Upper lobe of left lung (tissue), 6 donors: ENCODE results near the gene GALNT10. TPM values are rescaled to one million over a fixed set of nuclear protein-coding genes. Genes with fewer than 3 reads are reported as not detected.

Source experiments
- ATAC-seq, 2 donors: fragments of 200-7000 bp; cut with Tn5 transposase; one replicate each; pipeline ENCODE4 v1.9.1; 2022; ENCODE audit warnings: mild to moderate bottlenecking in 2 of 2, moderate library complexity in 2 of 2; ENCODE audit not compliant: low FRiP score in 2 of 2
- DNase-seq, 2 donors: peaks; one replicate each; pipeline ENCODE4 v3.0.0-alpha.2; 2019 to 2020
- H3K27ac ChIP-seq, 4 donors: fragments of 200-600 bp; sonication (generic); one replicate each; pipeline ENCODE4 v1.5.1; 2016 to 2019
- H3K27me3 ChIP-seq, 4 donors: fragments of 200-600 bp; sonication (generic); one replicate each; pipeline ENCODE4 v1.5.1; 2017 to 2019
- H3K36me3 ChIP-seq, 4 donors: fragments of 200-600 bp; sonication (generic); one replicate each; pipeline ENCODE4 v1.5.1; 2016 to 2019
- H3K4me1 ChIP-seq, 4 donors: fragments of 200-600 bp; sonication (generic); one replicate each; pipeline ENCODE4 v1.5.1; 2018 to 2019
- H3K4me3 ChIP-seq, 4 donors: fragments of 200-600 bp; sonication (generic); one replicate each; pipeline ENCODE4 v1.5.1; 2017 to 2019; ENCODE audit warnings: mild to moderate bottlenecking in 2 of 4, moderate library complexity in 1 of 4
- H3K9me3 ChIP-seq, 4 donors: fragments of 200-600 bp; sonication (generic); one replicate each; pipeline ENCODE4 v1.5.1; 2018 to 2019
- CTCF ChIP-seq, 6 experiments: fragments of 450-650 bp in 4 of 6; fragments of 200-600 bp in 2 of 6; sonication (generic) in 2 of 6; IDR thresholded peaks; one replicate each; pipeline ENCODE4 v1.5.1; 2016 to 2019; ENCODE audit warnings: antibody characterized with exemption in 6 of 6
- EP300 ChIP-seq, 4 donors: sonication (generic); formaldehyde crosslinking; IDR thresholded peaks; one replicate each; pipeline ENCODE4 v1.5.1; 2017; ENCODE audit warnings: antibody characterized with exemption in 4 of 4, control low read depth in 2 of 4
- POLR2A ChIP-seq, 4 donors: fragments of 450-650 bp; IDR thresholded peaks; one replicate each; pipeline ENCODE4 v1.5.1; 2016 to 2017; ENCODE audit warnings: antibody characterized with exemption in 4 of 4, mild to moderate bottlenecking in 2 of 4
- POLR2AphosphoS5 ChIP-seq, 2 donors: sonication (generic); formaldehyde crosslinking; IDR thresholded peaks; one replicate each; pipeline ENCODE4 v1.5.1; 2017; ENCODE audit warnings: antibody characterized with exemption in 2 of 2
- WGBS, 2 donors: methylation state at CpG; one replicate each; pipeline ENCODE4 v1.1.5; 2017 to 2018; 5-methylcytosine and 5-hydroxymethylcytosine counted together
- small RNA-seq, 4 donors: library from RNA; depleted of rRNA; stranded (forward); fragments of <200 nt; gene quantifications; one replicate each; pipeline ENCODE3, GENCODE V24; 2016
- total RNA-seq, 6 donors: library from RNA; depleted of rRNA in 4 of 6; stranded (reverse); fragments of >200 nt in 4 of 6; gene quantifications; one replicate each; pipeline versions ENCODE4 v1.1.0 to v1.2.1, GENCODE V29; 2016 to 2021
- donor health status: DM: no; HTN: no; CAD: no; lungs with moderate emphysema.
- donor health status: DM: no; HTN: yes; CAD: no; lungs with severe emphysema.

Gene GALNT10
- total RNA-seq, 6 donors from 2014 or later: 38.6 to 118 (median 66.4) TPM

- Histone ChIP-seq H3K36me3 (peaks cover 0 to 2% (median 0%) of the 10 kb centered on the region in 4 donors), H3K27ac (no peak overlapping the region), H3K9me3 (no peaks in the 10 kb centered on the region), H3K27me3 (peaks cover 0 to 30% (median 6%) of the 10 kb centered on the region in 4 donors), H3K4me1 (peaks cover 0 to 9% (median 2%) of the 10 kb centered on the region in 4 donors), H3K4me3 (no peak overlapping the region)
- DNase-seq (peak; percentile 66 to 76), ATAC-seq (peak; percentile 87 to 90)
- peak; percentile 71 to 87 (median 79) for TF ChIP-seq CTCF (IDR thresholded peaks at IDR 0.05)
- TF ChIP-seq POLR2AphosphoS5 (IDR thresholded peaks at IDR 0.05): no peak
- no peak for TF ChIP-seq EP300 (IDR thresholded peaks at IDR 0.05)
- 38 to 41% methylated on average over 18 of the region's 18 CpGs for WGBS, 2 donors
Measured at GRCh38 chr5:154467655-154468354, 277.3 kb downstream of the GALNT10 start.

GRCh38 chr5:154470137-154470536 lies 279.6 kb downstream of the GALNT10 start:
- H3K36me3 ChIP-seq: no peaks in the 10 kb centered on the region
- 52 to 57% methylated on average over 2 of the region's 2 CpGs for WGBS, 2 donors
- no peak overlapping the region for H3K4me3 ChIP-seq
- peaks cover 8 to 25% (median 15%) of the 10 kb centered on the region in 4 donors for H3K4me1 ChIP-seq
- H3K9me3 ChIP-seq: no peaks in the 10 kb centered on the region
- H3K27ac ChIP-seq: no peak overlapping the region
- H3K27me3 ChIP-seq: peaks cover 0 to 53% (median 26%) of the 10 kb centered on the region in 4 donors
- TF ChIP-seq POLR2A (IDR thresholded peaks at IDR 0.05) (no peak), CTCF (IDR thresholded peaks at IDR 0.05) (no peak), POLR2AphosphoS5 (IDR thresholded peaks at IDR 0.05) (no peak), EP300 (IDR thresholded peaks at IDR 0.05) (no peak)
- ATAC-seq (no peak), DNase-seq (no peak)

Small RNA genes within 50 kb of the gene (small RNA-seq; reads per million reads assigned to genes)
- 0.72 to 4.7 (median 1.8) reads per million in 4 donors for gene MIR1294
- gene RN7SL655P: 0 reads per million in 4 donors

Other genes with a start within 250 kb of the GALNT10 start
- 10 to 100 TPM; 10.5 to 45.3 (median 17.1) TPM for gene FAM114A2, start 151.8 kb upstream of the GALNT10 start, total RNA-seq
- 10 to 100 TPM in 4 of 6 donors, 1 to 10 TPM in 2; 6.4 to 34.5 (median 25.6) TPM for gene MFAP3, start 151.8 kb upstream of the GALNT10 start, total RNA-seq